ENCODE data around the gene AVPR2. TPM values are rescaled to one million over a fixed set of nuclear protein-coding genes. Genes with fewer than 3 reads are reported as not detected.
A peak's percentile ranks its signal among the peaks of the same experiment; 100 is the strongest.

AVPR2 gene
- total RNA-seq, 1 experiment from 2014 or later = 10.6 TPM

GRCh38 chrX:153928846-153929245 lies 24.4 kb downstream of the AVPR2 start:
- peak overlapping the region; percentile 19 to 57 for H3K4me3 ChIP-seq (ENCODE audit: low read depth in 2 of 2, low read length in 2 of 2)

GRCh38 chrX:153929576-153929975 lies 25.1 kb downstream of the AVPR2 start:
- TF ChIP-seq CTCF (IDR thresholded peaks at IDR 0.05) = no peak
- no peak for TF ChIP-seq REST (IDR thresholded peaks at IDR 0.05; ENCODE audit: insufficient read depth in 1 of 2, low read depth in 2 of 2, low read length in 1 of 2)
- no peak for TF ChIP-seq TCF7L2 (IDR thresholded peaks at IDR 0.05; ENCODE audit: low read depth, low read length)
- no peak for TF ChIP-seq POLR2AphosphoS5 (IDR thresholded peaks at IDR 0.05; ENCODE audit: low read depth, low read length)
- no peak for TF ChIP-seq SIN3A (IDR thresholded peaks at IDR 0.05; ENCODE audit: borderline replicate concordance, insufficient read depth, low read depth, low read length)
- in situ Hi-C loops (cut with HindIII; ENCODE audit: low pct_unique_long_range_greater_than_20kb, low sequenced_read_pairs) = no loop called here
- no TSS peak for BruUV-seq (replicated peaks)
- H3K9me3 ChIP-seq (ENCODE audit: control insufficient read depth, insufficient read depth, low read depth, low read length) = no peaks in the 10 kb centered on the region
- peaks cover 43% of the 10 kb centered on the region for H3K4me1 ChIP-seq (ENCODE audit: control insufficient read depth, insufficient read depth, low read length)
- peaks cover 7% of the 10 kb centered on the region for H3K36me3 ChIP-seq (ENCODE audit: control insufficient read depth, insufficient read depth, low read length)
- intact Hi-C loops (cut with micrococcal nuclease; ENCODE audit: unreplicated experiment) = loop anchor here (10.0 kb wide), 1 partner anchor 165 kb away; the partner anchor contains the start of gene PLXNB3
- ChIA-PET CTCF (no interaction called here), POLR2A (no interaction called here)
- ATAC-seq = no peak
- peak overlapping the region in 1 of 2 experiments; percentile 57; a peak in 2 of 4 replicates for H3K4me3 ChIP-seq (ENCODE audit: low read depth in 2 of 2, low read length in 2 of 2)
- peak overlapping the region; percentile 79 for H3K27ac ChIP-seq (ENCODE audit: low read length)
- DNase-seq (ENCODE audit: low read depth, low spot score) = no peak
- no peaks in the 10 kb centered on the region for H3K27me3 ChIP-seq (ENCODE audit: control insufficient read depth, insufficient read depth, low read length)

More at GRCh38 chrX:153928846-153929245, 24.4 kb downstream of the AVPR2 start:
- H3K27me3 ChIP-seq (ENCODE audit: control insufficient read depth, insufficient read depth, low read length) = no peaks in the 10 kb centered on the region
- peak overlapping the region; percentile 79 for H3K27ac ChIP-seq (ENCODE audit: low read length)
- BruUV-seq (replicated peaks) = no TSS peak
- intact Hi-C loops (cut with micrococcal nuclease; ENCODE audit: unreplicated experiment) = loop anchor here (10.0 kb wide), 1 partner anchor 164 kb away; the partner anchor contains the start of gene PLXNB3
- POLR2A ChIA-PET = interaction anchor here (0.6 to 1.6 kb wide), 2 partner anchors 8 to 19 kb away, joined by 3 to 5 read pairs; no protein-coding TSS in a partner anchor
- in situ Hi-C loops (cut with HindIII; ENCODE audit: low pct_unique_long_range_greater_than_20kb, low sequenced_read_pairs) = no loop called here
- no peak for ATAC-seq
- peaks cover 50% of the 10 kb centered on the region for H3K4me1 ChIP-seq (ENCODE audit: control insufficient read depth, insufficient read depth, low read length)
- no peaks in the 10 kb centered on the region for H3K9me3 ChIP-seq (ENCODE audit: control insufficient read depth, insufficient read depth, low read depth, low read length)
- CTCF ChIA-PET = interaction anchor here (0.9 kb wide), 1 partner anchor 18 kb away, joined by 9 read pairs; no protein-coding TSS in a partner anchor
- peaks cover 7% of the 10 kb centered on the region for H3K36me3 ChIP-seq (ENCODE audit: control insufficient read depth, insufficient read depth, low read length)
- TF ChIP-seq REST (IDR thresholded peaks at IDR 0.05; ENCODE audit: insufficient read depth in 1 of 2, low read depth in 2 of 2, low read length in 1 of 2) = no peak
- no peak for TF ChIP-seq POLR2AphosphoS5 (IDR thresholded peaks at IDR 0.05; ENCODE audit: low read depth, low read length)
- TF ChIP-seq SIN3A (IDR thresholded peaks at IDR 0.05; ENCODE audit: borderline replicate concordance, insufficient read depth, low read depth, low read length) = no peak
- TF ChIP-seq CTCF (IDR thresholded peaks at IDR 0.05) = no peak
- no peak for TF ChIP-seq TCF7L2 (IDR thresholded peaks at IDR 0.05; ENCODE audit: low read depth, low read length)
- no peak for DNase-seq (ENCODE audit: low read depth, low spot score)
